Endothelial cell of umbilical vein (primary cell): ENCODE results near the gene SLC25A21. TPM values are rescaled to one million over a fixed set of nuclear protein-coding genes. Genes with fewer than 3 reads are reported as not detected.

Experiments used
- BruUV-seq: library from RNA; stranded (reverse); fragments of 400-500 nt; replicated peaks from 2 replicates; lab custom pipeline; 2021; lab: Mats Ljungman, UMichigan
- CTCF ChIA-PET: fragments of 300-600, 350-600 bp; sonication (Branson Sonifier 250); formaldehyde crosslinking; loops from one replicate; lab custom pipeline; 2021; ENCODE audit warnings: antibody characterized with exemption, inconsistent platforms; lab: Charles Lee
- POLR2A ChIA-PET: fragments of 300-600, 350-600 bp; sonication (Branson Sonifier 250); formaldehyde crosslinking; loops from one replicate; lab custom pipeline; 2021; ENCODE audit warnings: antibody characterized with exemption, inconsistent platforms; lab: Charles Lee
- DNase-seq: peaks from one replicate; pipeline ENCODE4 v3.0.0-alpha.2; 2011; ENCODE audit warnings: low read depth, low spot score
- FAIRE-seq: peaks from 2 replicates; lab custom pipeline; 2011; peaks lifted over from hg19 to GRCh38; lab: Jason Lieb, UNC
- H2AFZ ChIP-seq: 2 replicates; pipeline ENCODE4 v1.6.0; 2012; ENCODE audit warnings: low read depth, low read length, control low read depth, inconsistent platforms
- H3K27ac ChIP-seq: 2 replicates; pipeline ENCODE4 v1.5.1; 2011; ENCODE audit warnings: low read depth, mild to moderate bottlenecking, control low read depth, low read length, moderate library complexity; ENCODE audit not compliant: insufficient read depth
- H3K27me3 ChIP-seq, 2 experiments: 2 replicates each; pipeline versions ENCODE4 v1.6.0 to v1.6.1; 2011; ENCODE audit warnings: low read length in 2 of 2, mixed read lengths in 1 of 2; ENCODE audit not compliant: control insufficient read depth in 2 of 2, insufficient read depth in 2 of 2
- H3K36me3 ChIP-seq, 2 experiments: 2 replicates in 1 of 2; 3 replicates in 1 of 2; pipeline ENCODE4 v1.5.1; 2011; ENCODE audit warnings: low read length in 2 of 2, mild to moderate bottlenecking in 1 of 2, moderate library complexity in 1 of 2; ENCODE audit not compliant: control insufficient read depth in 2 of 2, insufficient read depth in 2 of 2; ENCODE audit errors: extremely low read depth in 1 of 2
- H3K4me1 ChIP-seq: 3 replicates; pipeline ENCODE4 v1.5.1; 2011; ENCODE audit warnings: mild to moderate bottlenecking, low read length; ENCODE audit not compliant: control insufficient read depth, insufficient read depth; ENCODE audit errors: extremely low read depth
- H3K4me2 ChIP-seq: 2 replicates; pipeline ENCODE4 v1.6.1; 2011; ENCODE audit warnings: low read length, control low read depth, mixed read lengths; ENCODE audit not compliant: insufficient read depth
- H3K4me3 ChIP-seq, 3 experiments: fragments of 200-600 bp in 1 of 3; sonication (generic), shearing (Covaris generic) in 1 of 3; replicated peaks in 1 of 3; 2 replicates each; pipeline ENCODE4 v1.5.1; 2011 to 2016; ENCODE audit warnings: control low read depth in 3 of 3, low read length in 3 of 3, mild to moderate bottlenecking in 2 of 3, inconsistent platforms in 1 of 3, low read depth in 1 of 3, moderate library complexity in 1 of 3; ENCODE audit not compliant: insufficient read depth in 1 of 3
- H3K79me2 ChIP-seq: 2 replicates; pipeline ENCODE4 v1.6.0; 2012; ENCODE audit warnings: low read length, inconsistent platforms; ENCODE audit not compliant: control insufficient read depth, insufficient read depth
- H3K9ac ChIP-seq: replicated peaks from 2 replicates; pipeline ENCODE3; 2011; ENCODE audit warnings: low read length, control low read depth; ENCODE audit not compliant: insufficient read depth; ENCODE audit errors: extremely low read depth
- H3K9me1 ChIP-seq: replicated peaks from 3 replicates; pipeline ENCODE4 v1.6.0; 2011; ENCODE audit warnings: mild to moderate bottlenecking, low read length; ENCODE audit not compliant: control insufficient read depth, insufficient read depth; ENCODE audit errors: extremely low read depth
- H3K9me3 ChIP-seq: replicated peaks from 2 replicates; pipeline ENCODE4 v1.5.1; 2012; ENCODE audit warnings: low read length, inconsistent platforms; ENCODE audit not compliant: control insufficient read depth, insufficient read depth
- H4K20me1 ChIP-seq: replicated peaks from 2 replicates; pipeline ENCODE3; 2011; ENCODE audit warnings: mild to moderate bottlenecking, low read length; ENCODE audit not compliant: control insufficient read depth, insufficient read depth; ENCODE audit errors: extremely low read depth
- EZH2 ChIP-seq: IDR thresholded peaks from 2 replicates; pipeline ENCODE4 v1.6.1; 2012; ENCODE audit warnings: borderline replicate concordance, low read depth, mild to moderate bottlenecking, moderate library complexity, low read length, inconsistent platforms; ENCODE audit not compliant: severe bottlenecking
- FOS ChIP-seq: IDR thresholded peaks from 2 replicates; pipeline ENCODE4 v1.6.1; 2011; ENCODE audit warnings: mild to moderate bottlenecking, low read length, moderate library complexity, borderline replicate concordance; ENCODE audit not compliant: insufficient read depth
- GATA2 ChIP-seq: IDR thresholded peaks from 2 replicates; pipeline ENCODE4 v1.7.0; 2011; ENCODE audit warnings: low read depth, mild to moderate bottlenecking, moderate library complexity, mixed read lengths, low read length; ENCODE audit not compliant: insufficient read length, insufficient read depth
- JUN ChIP-seq: IDR thresholded peaks from 2 replicates; pipeline ENCODE4 v1.6.1; 2011; ENCODE audit warnings: borderline replicate concordance, low read depth; ENCODE audit not compliant: insufficient read length, insufficient read depth
- MYC ChIP-seq: IDR thresholded peaks from one replicate; pipeline ENCODE4 v1.6.1; 2011; ENCODE audit warnings: mild to moderate bottlenecking, low read depth, low read length
- POLR2A ChIP-seq: IDR thresholded peaks from 2 replicates; pipeline ENCODE4 v1.6.1; 2012; ENCODE audit warnings: low read depth, mild to moderate bottlenecking, control low read depth, low read length
- POLR2AphosphoS5 ChIP-seq: IDR thresholded peaks from 2 replicates; pipeline ENCODE4 v1.6.1; 2012; ENCODE audit warnings: low read depth, mild to moderate bottlenecking, control low read depth, low read length, moderate library complexity; ENCODE audit not compliant: insufficient read depth
- dilution Hi-C: fragments of 300-500 bp; cut with MboI; formaldehyde crosslinking; loops from one replicate; pipeline ENCODE4 v1.15.0; 2019; ENCODE audit warnings: low sequenced_read_pairs; ENCODE audit not compliant: extremely low pct_ligation_motif_present
- intact Hi-C: fragments of 100-400 bp; cut with micrococcal nuclease; formaldehyde crosslinking; loops from one replicate; pipeline ENCODE4 v1.10.0; 2022
- polyA plus RNA-seq, 4 experiments: library from polyadenylated mRNA; depleted of rRNA in 3 of 4; stranded (reverse) in 3 of 4; unstranded in 1 of 4; fragments of >200 nt; gene quantifications; 2 replicates each; pipeline versions ENCODE4 v1.2.1 to v1.2.3, GENCODE V29; 2011 to 2012; ENCODE audit warnings: missing spikeins in 1 of 4
- total RNA-seq: library from RNA; stranded (reverse); gene quantifications from 2 replicates; pipeline ENCODE4 v1.2.3, GENCODE V29; 2021
- TF ChIP-seq, protein P1 (sequence below), 2 donors: IDR thresholded peaks; 1 replicate in 1 of 2; 2 replicates in 1 of 2; pipeline ENCODE4 v1.5.1; 2011; ENCODE audit warnings: low read length in 2 of 2, mild to moderate bottlenecking in 2 of 2, moderate library complexity in 2 of 2, control low read depth in 1 of 2, inconsistent platforms in 1 of 2, low read depth in 1 of 2; ENCODE audit not compliant: insufficient read depth in 1 of 2; ENCODE audit errors: extremely low read depth in 1 of 2
- TF ChIP-seq, protein P2 (sequence below): IDR thresholded peaks from 2 replicates; pipeline ENCODE4 v1.6.1; 2011; ENCODE audit not compliant: insufficient read depth, insufficient read length

Gene SLC25A21
- total and polyA plus RNA-seq, 2 donors (not counting 3 experiments of a cell fraction or from before 2014, with no cell fraction given): 0.98 to 1.4 TPM

DNA sequence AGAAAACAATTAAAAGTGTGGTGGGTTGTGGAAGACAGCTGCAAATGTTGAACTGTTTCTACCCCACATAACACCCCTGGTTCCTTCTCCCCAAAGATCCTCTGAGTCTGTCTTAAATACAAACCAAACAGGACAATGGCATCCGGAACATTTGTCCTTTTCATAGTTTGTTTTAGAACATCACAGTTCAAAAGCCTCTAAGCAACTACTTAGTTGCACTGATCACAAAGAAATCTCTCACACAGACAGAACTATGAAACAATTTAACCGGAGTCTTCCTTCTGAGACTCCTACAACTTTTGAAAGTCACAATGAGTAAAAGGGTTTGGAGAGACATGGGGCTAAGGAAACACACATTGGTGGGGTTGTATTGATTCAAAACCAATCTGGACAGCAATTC is 125.6 kb downstream of the SLC25A21 start:
- CTCF ChIA-PET: interaction anchor here (1.7 kb wide), 1 partner anchor 103 kb away, joined by 5 read pairs; no protein-coding TSS in a partner anchor
- dilution Hi-C loops (no loop called here), intact Hi-C loops (loop anchor here (1.0 to 5.0 kb wide), 3 partner anchors 12 to 385 kb away; partner anchors contain the start of genes MIPOL1 and PAX9)
- Histone ChIP-seq H3K4me3 (no peak overlapping the region), H4K20me1 (no peaks in the 10 kb centered on the region), H3K9me1 (no peaks in the 10 kb centered on the region), H3K9me3 (no peaks in the 10 kb centered on the region), H3K36me3 (no peaks in the 10 kb centered on the region), H3K27ac (peak overlapping the region; percentile 77), H3K27me3 (no peaks in the 10 kb centered on the region), H3K4me2 (peak overlapping the region; percentile 83), H3K79me2 (no peaks in the 10 kb centered on the region), H2AFZ (peak overlapping the region; percentile 71), H3K4me1 (peaks cover 39% of the 10 kb centered on the region), H3K9ac (no peak overlapping the region)
- FAIRE-seq: no peak
- no peak for DNase-seq
- POLR2A ChIA-PET: no interaction called here
- no peak for TF ChIP-seq POLR2A
- no peak for TF ChIP-seq GATA2
- TF ChIP-seq, protein P1, sequence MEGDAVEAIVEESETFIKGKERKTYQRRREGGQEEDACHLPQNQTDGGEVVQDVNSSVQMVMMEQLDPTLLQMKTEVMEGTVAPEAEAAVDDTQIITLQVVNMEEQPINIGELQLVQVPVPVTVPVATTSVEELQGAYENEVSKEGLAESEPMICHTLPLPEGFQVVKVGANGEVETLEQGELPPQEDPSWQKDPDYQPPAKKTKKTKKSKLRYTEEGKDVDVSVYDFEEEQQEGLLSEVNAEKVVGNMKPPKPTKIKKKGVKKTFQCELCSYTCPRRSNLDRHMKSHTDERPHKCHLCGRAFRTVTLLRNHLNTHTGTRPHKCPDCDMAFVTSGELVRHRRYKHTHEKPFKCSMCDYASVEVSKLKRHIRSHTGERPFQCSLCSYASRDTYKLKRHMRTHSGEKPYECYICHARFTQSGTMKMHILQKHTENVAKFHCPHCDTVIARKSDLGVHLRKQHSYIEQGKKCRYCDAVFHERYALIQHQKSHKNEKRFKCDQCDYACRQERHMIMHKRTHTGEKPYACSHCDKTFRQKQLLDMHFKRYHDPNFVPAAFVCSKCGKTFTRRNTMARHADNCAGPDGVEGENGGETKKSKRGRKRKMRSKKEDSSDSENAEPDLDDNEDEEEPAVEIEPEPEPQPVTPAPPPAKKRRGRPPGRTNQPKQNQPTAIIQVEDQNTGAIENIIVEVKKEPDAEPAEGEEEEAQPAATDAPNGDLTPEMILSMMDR (IDR thresholded peaks at IDR 0.05; ENCODE audit: extremely low read depth in 1 of 2, insufficient read depth in 1 of 2, low read depth in 1 of 2, low read length in 2 of 2): no peak
- no peak for TF ChIP-seq JUN
- TF ChIP-seq POLR2AphosphoS5: no peak
- TF ChIP-seq, protein P2, sequence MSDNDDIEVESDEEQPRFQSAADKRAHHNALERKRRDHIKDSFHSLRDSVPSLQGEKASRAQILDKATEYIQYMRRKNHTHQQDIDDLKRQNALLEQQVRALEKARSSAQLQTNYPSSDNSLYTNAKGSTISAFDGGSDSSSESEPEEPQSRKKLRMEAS: no peak
- no peak for TF ChIP-seq EZH2
- no peak for TF ChIP-seq MYC
- TF ChIP-seq FOS: no peak
- BruUV-seq: TSS peak; percentile 40
